IPS DF 19.7 (cell line): ENCODE data around the gene EXOC4.

Experiments used
- DNase-seq: peaks from one replicate; pipeline ENCODE4 v3.0.0-alpha.2; 2013; ENCODE audit warnings: low read depth, low spot score

The EXOC4 gene

GRCh38 chr7:134022286-134022911 lies 769.5 kb downstream of the EXOC4 start:
- DNase-seq: no peak

GRCh38 chr7:134024739-134025138 lies 771.9 kb downstream of the EXOC4 start:
- DNase-seq: no peak

GRCh38 chr7:134028853-134029252 lies 776.0 kb downstream of the EXOC4 start:
- DNase-seq: peak; percentile 73

GRCh38 chr7:134029743-134030142 lies 776.9 kb downstream of the EXOC4 start:
- DNase-seq: no peak

- no peak for DNase-seq
Measured at GRCh38 chr7:134030460-134030865, 777.6 kb downstream of the EXOC4 start.

GRCh38 chr7:134031835-134032617 lies 779.1 kb downstream of the EXOC4 start:
- DNase-seq: no peak

- no peak for DNase-seq
Measured at GRCh38 chr7:134034652-134035051, 781.8 kb downstream of the EXOC4 start.

- no peak for DNase-seq
Measured at GRCh38 chr7:134037991-134038390, 785.1 kb downstream of the EXOC4 start.

- no peak for DNase-seq
Measured at GRCh38 chr7:134040988-134041387, 788.1 kb downstream of the EXOC4 start.

- DNase-seq: no peak
Measured at GRCh38 chr7:134041477-134041876, 788.6 kb downstream of the EXOC4 start.

- no peak for DNase-seq
Measured at GRCh38 chr7:134042307-134042706, 789.4 kb downstream of the EXOC4 start.

GRCh38 chr7:134044682-134045081 lies 791.8 kb downstream of the EXOC4 start:
- DNase-seq: no peak

GRCh38 chr7:134045716-134046115 lies 792.8 kb downstream of the EXOC4 start:
- DNase-seq: no peak

- no peak for DNase-seq
Measured at GRCh38 chr7:134046594-134047128, 793.8 kb downstream of the EXOC4 start.

- DNase-seq: no peak
Measured at GRCh38 chr7:134047675-134048074, 794.8 kb downstream of the EXOC4 start.

GRCh38 chr7:134048166-134048565 lies 795.3 kb downstream of the EXOC4 start:
- no peak for DNase-seq

GRCh38 chr7:134051020-134051419 lies 798.1 kb downstream of the EXOC4 start:
- DNase-seq: no peak

- no peak for DNase-seq
Measured at GRCh38 chr7:134056816-134057215, 803.9 kb downstream of the EXOC4 start.

GRCh38 chr7:134058521-134058920 lies 805.6 kb downstream of the EXOC4 start:
- DNase-seq: no peak

- no peak for DNase-seq
Measured at GRCh38 chr7:134058980-134059379, 806.1 kb downstream of the EXOC4 start.

- no peak for DNase-seq
Measured at GRCh38 chr7:134059921-134060320, 807.0 kb downstream of the EXOC4 start.

GRCh38 chr7:134060874-134061273 lies 808.0 kb downstream of the EXOC4 start:
- DNase-seq: no peak

GRCh38 chr7:134062460-134062859 lies 809.6 kb downstream of the EXOC4 start:
- DNase-seq: no peak
